Vagina (tissue), 2 donors: Measurements from ENCODE around the gene PLCB3.

Experiments used
- CTCF ChIP-seq, 3 experiments: fragments of 450-650 bp in 2 of 3; fragments of 200-600 bp in 1 of 3; sonication (generic) in 1 of 3; IDR thresholded peaks; one replicate each; pipeline ENCODE4 v1.5.1; 2017 to 2019; ENCODE audit warnings: antibody characterized with exemption in 3 of 3, mild to moderate bottlenecking in 2 of 3, moderate library complexity in 2 of 3
- POLR2A ChIP-seq, 2 donors: fragments of 450-650 bp; IDR thresholded peaks; one replicate each; pipeline ENCODE4 v1.6.1; 2017; ENCODE audit warnings: antibody characterized with exemption in 2 of 2, mild to moderate bottlenecking in 2 of 2, moderate library complexity in 2 of 2
- POLR2AphosphoS5 ChIP-seq, 2 donors: sonication (generic); formaldehyde crosslinking; IDR thresholded peaks; one replicate each; pipeline ENCODE4 v1.9.0; 2017; ENCODE audit warnings: antibody characterized with exemption in 2 of 2, mild to moderate bottlenecking in 2 of 2, low read depth in 1 of 2; ENCODE audit not compliant: insufficient read depth in 1 of 2

GRCh38 chr11:64234647-64235379, 16.5 kb upstream of the PLCB3 start:
- TF ChIP-seq POLR2A (IDR thresholded peaks at IDR 0.05) (peak in 1 of 2 donors; percentile 20), CTCF (IDR thresholded peaks at IDR 0.05) (no peak), POLR2AphosphoS5 (IDR thresholded peaks at IDR 0.05; ENCODE audit: insufficient read depth in 1 of 2, low read depth in 1 of 2) (peak in 1 of 2 donors; percentile 39)
